ENCODE data around the gene ZNF219. TPM values are rescaled to one million over a fixed set of nuclear protein-coding genes. Genes with fewer than 3 reads are reported as not detected.

ZNF219 gene
- polyA plus RNA-seq (ENCODE audit: insufficient read length in 10 of 10): 10 to 100 TPM; 12.9 to 18.7 (median 16.2) TPM
- long read RNA-seq, donor 1, partial matches to known transcripts: 0 of 2 reads
- long read RNA-seq, donor 1, other reads (novel, unspliced or antisense): 0 of 2 reads
- long read RNA-seq, donor 2, partial matches to known transcripts: 0 of 2 reads
- long read RNA-seq, donor 2, other reads (novel, unspliced or antisense): 0 of 2 reads
- long read RNA-seq, donor 3: 0 reads
- long read RNA-seq, donor 4, partial matches to known transcripts: 0 of 1 reads
- long read RNA-seq, donor 4, other reads (novel, unspliced or antisense): 0 of 1 reads
- long read RNA-seq, donor 5, partial matches to known transcripts: 6 of 7 reads
- long read RNA-seq, donor 5, other reads (novel, unspliced or antisense): 0 of 7 reads
- long read RNA-seq, donor 6, partial matches to known transcripts: 0 of 6 reads
- long read RNA-seq, donor 6, other reads (novel, unspliced or antisense): 0 of 6 reads
- long read RNA-seq, donor 7, partial matches to known transcripts: 0 of 1 reads
- long read RNA-seq, donor 7, other reads (novel, unspliced or antisense): 0 of 1 reads
- long read RNA-seq, donor 8, partial matches to known transcripts: 0 of 2 reads
- long read RNA-seq, donor 8, other reads (novel, unspliced or antisense): 0 of 2 reads
- long read RNA-seq, donor 9: 0 reads

- DNase-seq: peak in 2 of 3 donors; percentile 67 to 81
Observed at GRCh38 chr14:21098076-21098891, at the start of gene ZNF219. Gene ZNF219, minus strand, starts transcription at chr14:21098655. Its CDS starts 5,064 bp downstream, at chr14:21093591.

- DNase-seq: no peak
Observed at GRCh38 chr14:21145437-21145836, 47.0 kb upstream of the ZNF219 start.

- no peak for DNase-seq
Observed at GRCh38 chr14:21142357-21142756, 43.9 kb upstream of the ZNF219 start.

GRCh38 chr14:21136024-21136423 lies 37.6 kb upstream of the ZNF219 start:
- DNase-seq: peak in 1 of 3 donors; percentile 3

- DNase-seq: no peak
Observed at GRCh38 chr14:21133901-21134300, 35.4 kb upstream of the ZNF219 start.

- no peak for DNase-seq
Observed at GRCh38 chr14:21123429-21123828, 25.0 kb upstream of the ZNF219 start.

GRCh38 chr14:21121122-21121521 lies 22.7 kb upstream of the ZNF219 start:
- DNase-seq: no peak

- no peak for DNase-seq
Observed at GRCh38 chr14:21120686-21121085, 22.2 kb upstream of the ZNF219 start.

GRCh38 chr14:21118933-21119332 lies 20.5 kb upstream of the ZNF219 start:
- DNase-seq: no peak

- DNase-seq: no peak
Observed at GRCh38 chr14:21113369-21113768, 14.9 kb upstream of the ZNF219 start.

GRCh38 chr14:21112255-21112654 lies 13.8 kb upstream of the ZNF219 start:
- no peak for DNase-seq

- no peak for DNase-seq
Observed at GRCh38 chr14:21109377-21110138, 11.1 kb upstream of the ZNF219 start.

GRCh38 chr14:21108791-21109190 lies 10.3 kb upstream of the ZNF219 start:
- no peak for DNase-seq

- DNase-seq: no peak
Observed at GRCh38 chr14:21107283-21107800, 8.9 kb upstream of the ZNF219 start.

GRCh38 chr14:21106498-21107282 lies 8.2 kb upstream of the ZNF219 start:
- DNase-seq: peak; percentile 73 to 92 (median 87)

- no peak for DNase-seq
Observed at GRCh38 chr14:21106176-21106497, 7.7 kb upstream of the ZNF219 start.

- DNase-seq: no peak
Observed at GRCh38 chr14:21105095-21105494, 6.6 kb upstream of the ZNF219 start.

GRCh38 chr14:21104448-21105060 lies 6.1 kb upstream of the ZNF219 start:
- DNase-seq: peak; percentile 75 to 92 (median 78)

- DNase-seq: peak; percentile 96 to 99 (median 97)
Observed at GRCh38 chr14:21103710-21104447, 5.4 kb upstream of the ZNF219 start.

- no peak for DNase-seq
Observed at GRCh38 chr14:21103411-21103709, 4.9 kb upstream of the ZNF219 start.

All from muscle of back (tissue), 13 donors.